OCI-LY7 (cell line): ENCODE measurements around the gene ODF4. TPM values are rescaled to one million over a fixed set of nuclear protein-coding genes. Genes with fewer than 3 reads are reported as not detected.

Experiments used
- BruUV-seq: library from RNA; stranded (reverse); fragments of 400-500 nt; replicated peaks from 2 replicates; lab custom pipeline; 2021; lab: Mats Ljungman, UMichigan
- CTCF ChIA-PET: fragments of 300-600 bp; sonication (Branson Sonifier 250); formaldehyde crosslinking; loops from one replicate; lab custom pipeline; 2022; ENCODE audit warnings: antibody characterized with exemption; ENCODE audit not compliant: unreplicated experiment; lab: Charles Lee
- POLR2A ChIA-PET: fragments of 300-600 bp; sonication (Branson Sonifier 250); formaldehyde crosslinking; loops from one replicate; lab custom pipeline; 2022; ENCODE audit warnings: antibody characterized with exemption; lab: Charles Lee
- DNase-seq: peaks from one replicate; pipeline ENCODE4 v3.0.0-alpha.2; 2015; ENCODE audit warnings: low spot score
- H2AFZ ChIP-seq: fragments of 200-600 bp; sonication (generic), shearing (Covaris generic); 2 replicates; pipeline ENCODE4 v1.6.1; 2014; ENCODE audit warnings: mild to moderate bottlenecking, antibody characterized with exemption, low read length, moderate library complexity
- H3K27ac ChIP-seq: fragments of 200-600 bp; sonication (generic); 2 replicates; pipeline ENCODE4 v1.5.1; 2014; ENCODE audit warnings: mixed run types, low read depth, mild to moderate bottlenecking, moderate library complexity, low read length, inconsistent platforms; ENCODE audit not compliant: poor library complexity, severe bottlenecking
- H3K36me3 ChIP-seq: fragments of 200-600 bp; sonication (generic); 2 replicates; pipeline ENCODE4 v1.6.1; 2014; ENCODE audit warnings: mild to moderate bottlenecking, antibody characterized with exemption, low read length, moderate library complexity, mixed read lengths; ENCODE audit not compliant: insufficient read depth
- H3K4me1 ChIP-seq: fragments of 200-600 bp; sonication (generic); 2 replicates; pipeline ENCODE4 v1.5.1; 2014; ENCODE audit warnings: mild to moderate bottlenecking, low read length; ENCODE audit not compliant: insufficient read depth, poor library complexity, severe bottlenecking
- H3K4me2 ChIP-seq: fragments of 200-600 bp; sonication (generic); 2 replicates; pipeline ENCODE4 v1.6.1; 2014; ENCODE audit warnings: mild to moderate bottlenecking, low read length
- H3K4me3 ChIP-seq: fragments of 200-600 bp; sonication (generic); 2 replicates; pipeline ENCODE4 v1.5.1; 2014; ENCODE audit warnings: mild to moderate bottlenecking, low read depth, low read length; ENCODE audit not compliant: poor library complexity, severe bottlenecking
- H3K79me2 ChIP-seq: fragments of 200-600 bp; sonication (generic); 2 replicates; pipeline ENCODE4 v1.6.1; 2016; ENCODE audit warnings: low read depth, mild to moderate bottlenecking, low read length, moderate library complexity, mixed read lengths; ENCODE audit not compliant: insufficient read depth
- H3K9me2 ChIP-seq: fragments of 200-600 bp; sonication (generic); 2 replicates; pipeline ENCODE4 v1.6.1; 2016; ENCODE audit warnings: mild to moderate bottlenecking, low read length, mixed read lengths; ENCODE audit not compliant: insufficient read depth
- H3K9me3 ChIP-seq: fragments of 200-600 bp; sonication (generic); 2 replicates; pipeline ENCODE4 v1.6.1; 2014; ENCODE audit warnings: mild to moderate bottlenecking, mixed run types, low read length, mixed read lengths
- H4K20me1 ChIP-seq: fragments of 200-600 bp; sonication (generic); 2 replicates; pipeline ENCODE4 v1.6.1; 2014; ENCODE audit warnings: mild to moderate bottlenecking, antibody characterized with exemption, low read length, moderate library complexity, mixed read lengths; ENCODE audit not compliant: insufficient read depth
- EZH2phosphoT487 ChIP-seq: fragments of 200-600 bp; sonication (generic); IDR thresholded peaks from 2 replicates; pipeline ENCODE4 v1.6.1; 2018; ENCODE audit warnings: low read depth, borderline replicate concordance, mild to moderate bottlenecking, mixed run types, antibody characterized with exemption, low read length, moderate library complexity, mixed read lengths
- intact Hi-C: fragments of 100-400 bp; cut with micrococcal nuclease; formaldehyde crosslinking; loops from one replicate; pipeline ENCODE4 v1.10.0; 2022; ENCODE audit not compliant: unreplicated experiment
- total RNA-seq, 2 experiments: library from RNA; depleted of rRNA in 1 of 2; stranded (reverse); fragments of >200 nt in 1 of 2; shearing (Covaris generic) in 1 of 2; gene quantifications; 2 replicates each; pipeline ENCODE4 v1.2.3, GENCODE V29; 2014 to 2022
- TF ChIP-seq, protein P1 (sequence below): fragments of 200-600 bp; sonication (generic); conservative IDR thresholded peaks from 2 replicates; pipeline ENCODE4 v1.5.1; 2014; ENCODE audit warnings: mild to moderate bottlenecking, antibody characterized with exemption, low read length, moderate library complexity, mixed read lengths

Gene ODF4
- total RNA-seq, 2 experiments from 2014 or later, result not detected

DNA sequence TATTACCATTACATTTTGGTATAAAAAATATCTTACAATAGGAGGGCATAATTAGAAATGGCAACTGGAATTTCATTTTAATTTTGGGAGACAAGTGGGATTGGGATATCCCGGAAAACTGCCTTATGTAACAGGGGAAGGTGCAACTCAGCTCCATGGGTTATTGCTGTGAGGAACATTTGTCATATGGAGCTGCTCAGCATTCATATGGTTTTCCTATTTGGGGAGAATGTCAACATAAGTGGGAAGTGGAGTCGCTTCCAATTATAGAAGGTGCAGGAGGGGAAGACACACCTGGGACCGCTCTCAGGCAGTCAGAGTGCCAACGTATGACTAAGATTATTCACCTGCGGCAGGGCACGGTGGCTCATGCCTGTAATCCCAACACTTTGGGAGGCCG lies 10.7 kb downstream of the ODF4 start:
- no peak overlapping the region for H3K4me2 ChIP-seq
- intact Hi-C loops, result no loop called here
- no peak overlapping the region for H3K4me3 ChIP-seq
- no TSS peak for BruUV-seq
- ChIA-PET POLR2A (no interaction called here), CTCF (no interaction called here)
- no peaks in the 10 kb centered on the region for H3K9me3 ChIP-seq
- H3K36me3 ChIP-seq, result no peaks in the 10 kb centered on the region
- no peaks in the 10 kb centered on the region for H3K9me2 ChIP-seq
- H4K20me1 ChIP-seq, result no peaks in the 10 kb centered on the region
- no peaks in the 10 kb centered on the region for H3K4me1 ChIP-seq
- H2AFZ ChIP-seq, result no peak overlapping the region
- TF ChIP-seq, protein P1, sequence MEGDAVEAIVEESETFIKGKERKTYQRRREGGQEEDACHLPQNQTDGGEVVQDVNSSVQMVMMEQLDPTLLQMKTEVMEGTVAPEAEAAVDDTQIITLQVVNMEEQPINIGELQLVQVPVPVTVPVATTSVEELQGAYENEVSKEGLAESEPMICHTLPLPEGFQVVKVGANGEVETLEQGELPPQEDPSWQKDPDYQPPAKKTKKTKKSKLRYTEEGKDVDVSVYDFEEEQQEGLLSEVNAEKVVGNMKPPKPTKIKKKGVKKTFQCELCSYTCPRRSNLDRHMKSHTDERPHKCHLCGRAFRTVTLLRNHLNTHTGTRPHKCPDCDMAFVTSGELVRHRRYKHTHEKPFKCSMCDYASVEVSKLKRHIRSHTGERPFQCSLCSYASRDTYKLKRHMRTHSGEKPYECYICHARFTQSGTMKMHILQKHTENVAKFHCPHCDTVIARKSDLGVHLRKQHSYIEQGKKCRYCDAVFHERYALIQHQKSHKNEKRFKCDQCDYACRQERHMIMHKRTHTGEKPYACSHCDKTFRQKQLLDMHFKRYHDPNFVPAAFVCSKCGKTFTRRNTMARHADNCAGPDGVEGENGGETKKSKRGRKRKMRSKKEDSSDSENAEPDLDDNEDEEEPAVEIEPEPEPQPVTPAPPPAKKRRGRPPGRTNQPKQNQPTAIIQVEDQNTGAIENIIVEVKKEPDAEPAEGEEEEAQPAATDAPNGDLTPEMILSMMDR, result no peak
- no peak for TF ChIP-seq EZH2phosphoT487
- H3K79me2 ChIP-seq, result no peaks in the 10 kb centered on the region
- DNase-seq, result no peak
- H3K27ac ChIP-seq, result no peak overlapping the region

DNA sequence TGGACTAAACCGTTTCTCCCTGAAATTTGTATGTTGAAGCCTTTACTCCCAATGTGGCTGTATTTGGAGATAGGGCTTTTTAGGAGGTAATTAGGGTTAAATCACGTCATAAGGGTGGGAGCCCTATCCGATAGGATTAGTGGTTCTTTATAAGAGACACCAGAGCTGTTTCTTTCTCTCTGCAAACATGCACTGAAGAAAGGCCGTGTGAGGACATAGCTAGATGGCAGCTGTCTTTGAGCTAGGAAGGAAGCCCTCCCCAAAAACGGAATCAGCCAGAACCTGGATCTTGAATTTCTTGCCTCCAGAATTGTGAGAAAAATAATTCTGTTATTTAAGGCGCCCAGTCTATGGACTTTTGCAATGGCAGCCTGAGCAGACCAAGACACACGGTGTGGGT lies 14.1 kb downstream of the ODF4 start:
- intact Hi-C loops, result no loop called here
- Histone ChIP-seq H3K27ac (no peak overlapping the region), H3K4me2 (no peak overlapping the region), H2AFZ (no peak overlapping the region), H3K4me3 (no peak overlapping the region), H3K36me3 (no peaks in the 10 kb centered on the region), H4K20me1 (no peaks in the 10 kb centered on the region), H3K79me2 (no peaks in the 10 kb centered on the region), H3K9me2 (no peaks in the 10 kb centered on the region), H3K9me3 (no peaks in the 10 kb centered on the region), H3K4me1 (no peaks in the 10 kb centered on the region)
- TF ChIP-seq, protein P1, result no peak
- no peak for TF ChIP-seq EZH2phosphoT487
- POLR2A ChIA-PET, result no interaction called here
- no TSS peak for BruUV-seq
- CTCF ChIA-PET, result no interaction called here
- no peak for DNase-seq

DNA sequence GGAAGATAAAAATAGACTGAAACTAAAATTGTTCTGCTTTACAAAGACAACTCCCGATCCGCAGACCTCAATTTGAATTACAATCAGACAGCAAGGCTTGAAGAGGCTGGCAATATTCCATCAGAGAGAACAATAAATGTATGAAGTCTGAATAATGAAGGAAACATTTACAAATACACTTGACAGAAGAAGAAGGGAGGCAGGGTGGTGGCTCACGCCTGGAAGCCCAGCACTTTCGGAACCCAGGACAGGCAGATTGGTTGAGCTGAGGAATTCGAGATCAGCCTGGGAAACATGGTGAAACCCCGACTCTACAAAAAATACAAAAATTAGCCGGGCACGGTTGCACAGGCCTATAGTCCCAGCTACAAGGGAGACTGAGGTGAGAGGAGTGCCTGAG lies 14.6 kb downstream of the ODF4 start:
- Histone ChIP-seq H2AFZ (no peak overlapping the region), H4K20me1 (no peaks in the 10 kb centered on the region), H3K4me2 (no peak overlapping the region), H3K27ac (no peak overlapping the region), H3K9me3 (no peaks in the 10 kb centered on the region), H3K4me3 (no peak overlapping the region), H3K4me1 (no peaks in the 10 kb centered on the region), H3K79me2 (no peaks in the 10 kb centered on the region), H3K36me3 (no peaks in the 10 kb centered on the region), H3K9me2 (no peaks in the 10 kb centered on the region)
- POLR2A ChIA-PET, result no interaction called here
- TF ChIP-seq, protein P1, result no peak
- TF ChIP-seq EZH2phosphoT487, result no peak
- DNase-seq, result no peak
- BruUV-seq, result no TSS peak
- intact Hi-C loops, result no loop called here
- CTCF ChIA-PET, result no interaction called here
